HK-2 (cell line): Measurements from ENCODE around the gene ARAP1.

ENCODE experiments used
- DNase-seq: peaks from one replicate; pipeline ENCODE4 v3.0.0-alpha.2; 2018; ENCODE audit not compliant: unreplicated experiment

The ARAP1 gene

GRCh38 chr11:72685560-72686480 lies 66.4 kb downstream of the ARAP1 start:
- no peak for DNase-seq

- peak; percentile 64 for DNase-seq
Observed at GRCh38 chr11:72684236-72684912, 67.8 kb downstream of the ARAP1 start.

DNA sequence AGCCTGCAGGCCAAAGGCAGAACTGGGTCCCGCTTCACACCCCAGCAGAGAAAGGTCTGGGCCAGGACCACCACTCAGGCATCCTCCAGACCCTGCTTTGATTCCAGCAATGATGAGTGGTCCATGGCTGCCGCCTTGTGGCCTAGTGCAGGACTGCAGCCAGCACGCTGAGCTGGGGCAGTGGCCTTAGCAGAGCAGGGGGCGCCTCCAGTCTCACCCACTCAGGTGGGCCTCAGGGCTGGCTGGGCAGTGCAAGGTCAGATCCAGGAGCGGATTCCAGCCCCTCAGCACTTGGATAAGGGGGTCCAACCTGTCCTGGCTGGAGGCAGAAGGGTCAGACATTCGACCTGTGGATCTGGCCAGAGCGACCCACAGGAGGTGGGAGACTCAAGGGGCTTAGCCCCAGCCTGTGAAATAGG lies 68.4 kb downstream of the ARAP1 start:
- DNase-seq, result peak; percentile 51

DNA sequence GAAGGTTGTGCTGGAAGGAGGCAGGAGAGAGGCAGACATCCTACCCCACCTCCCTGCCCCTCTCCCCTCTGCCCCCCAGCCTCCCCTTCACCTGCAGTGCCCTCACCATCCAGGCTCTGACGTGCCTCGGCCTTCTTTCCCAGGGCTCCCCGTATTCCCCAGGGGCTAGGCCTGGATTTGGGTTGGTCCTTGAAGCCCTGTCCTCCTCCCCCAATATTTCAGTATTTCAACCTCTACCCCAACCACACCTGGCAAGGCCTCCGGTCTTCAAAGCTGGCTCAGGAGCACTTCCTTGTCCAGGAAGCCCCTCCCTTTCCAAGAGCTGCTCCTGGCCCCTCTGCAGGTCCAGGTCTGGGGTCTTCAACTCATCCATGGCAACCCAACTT lies 69.4 kb downstream of the ARAP1 start:
- no peak for DNase-seq

DNA sequence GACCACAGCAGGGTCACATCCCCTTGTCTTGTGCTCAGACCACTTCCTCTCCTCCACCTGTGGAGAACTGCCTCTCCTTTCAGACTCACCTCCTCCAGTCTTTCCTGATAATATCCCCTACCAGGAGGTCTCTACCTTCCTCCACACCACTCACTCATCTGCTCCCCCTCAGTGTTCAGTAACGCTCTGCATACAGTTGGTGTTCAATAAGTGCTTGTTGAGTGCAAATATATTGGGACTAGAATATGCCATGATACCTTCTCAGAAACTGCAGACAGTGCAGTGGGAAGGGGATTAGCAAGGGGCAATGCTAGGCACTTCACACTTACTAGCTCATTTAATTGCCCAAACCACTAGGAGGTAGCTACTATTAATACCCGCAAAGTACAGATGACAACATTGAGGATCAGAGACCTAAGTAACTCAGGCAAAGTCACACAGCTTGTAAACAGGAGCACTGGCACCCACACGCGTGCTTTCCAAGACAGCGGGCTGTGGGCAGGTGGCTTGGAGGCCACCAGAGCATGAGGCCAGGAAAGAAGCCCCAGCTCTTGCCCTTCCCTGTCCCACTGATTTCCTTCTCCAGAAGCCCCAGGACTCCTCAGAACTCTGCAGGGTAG lies 69.9 kb downstream of the ARAP1 start:
- no peak for DNase-seq

GRCh38 chr11:72681226-72682153 lies 70.7 kb downstream of the ARAP1 start:
- no peak for DNase-seq

- DNase-seq, result no peak
Observed at GRCh38 chr11:72680624-72681158, 71.5 kb downstream of the ARAP1 start.

- no peak for DNase-seq
Observed at GRCh38 chr11:72679869-72680268, 72.3 kb downstream of the ARAP1 start.

GRCh38 chr11:72678524-72678923 lies 73.7 kb downstream of the ARAP1 start:
- no peak for DNase-seq

GRCh38 chr11:72676861-72677341 lies 75.3 kb downstream of the ARAP1 start:
- peak; percentile 14 for DNase-seq

DNA sequence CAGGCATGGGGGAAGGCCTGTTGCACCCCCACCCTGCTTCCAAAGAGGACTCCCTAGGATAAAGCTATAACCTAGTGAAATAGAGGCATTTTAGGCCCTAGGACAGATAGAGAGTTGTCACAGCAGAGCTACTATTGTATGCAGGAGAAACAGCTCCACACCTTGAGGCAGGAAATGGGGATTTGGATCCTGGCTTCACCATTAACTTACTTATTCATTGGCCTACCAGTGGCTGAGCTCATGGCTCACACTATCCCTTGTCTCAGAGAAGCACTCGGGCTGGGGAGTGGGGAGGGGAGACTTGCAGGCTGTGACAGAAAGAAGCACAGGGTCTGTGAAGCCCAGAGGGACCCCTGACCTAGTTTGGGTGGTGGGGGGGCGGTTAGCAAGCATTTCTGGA lies 77.0 kb downstream of the ARAP1 start:
- DNase-seq, result no peak

DNA sequence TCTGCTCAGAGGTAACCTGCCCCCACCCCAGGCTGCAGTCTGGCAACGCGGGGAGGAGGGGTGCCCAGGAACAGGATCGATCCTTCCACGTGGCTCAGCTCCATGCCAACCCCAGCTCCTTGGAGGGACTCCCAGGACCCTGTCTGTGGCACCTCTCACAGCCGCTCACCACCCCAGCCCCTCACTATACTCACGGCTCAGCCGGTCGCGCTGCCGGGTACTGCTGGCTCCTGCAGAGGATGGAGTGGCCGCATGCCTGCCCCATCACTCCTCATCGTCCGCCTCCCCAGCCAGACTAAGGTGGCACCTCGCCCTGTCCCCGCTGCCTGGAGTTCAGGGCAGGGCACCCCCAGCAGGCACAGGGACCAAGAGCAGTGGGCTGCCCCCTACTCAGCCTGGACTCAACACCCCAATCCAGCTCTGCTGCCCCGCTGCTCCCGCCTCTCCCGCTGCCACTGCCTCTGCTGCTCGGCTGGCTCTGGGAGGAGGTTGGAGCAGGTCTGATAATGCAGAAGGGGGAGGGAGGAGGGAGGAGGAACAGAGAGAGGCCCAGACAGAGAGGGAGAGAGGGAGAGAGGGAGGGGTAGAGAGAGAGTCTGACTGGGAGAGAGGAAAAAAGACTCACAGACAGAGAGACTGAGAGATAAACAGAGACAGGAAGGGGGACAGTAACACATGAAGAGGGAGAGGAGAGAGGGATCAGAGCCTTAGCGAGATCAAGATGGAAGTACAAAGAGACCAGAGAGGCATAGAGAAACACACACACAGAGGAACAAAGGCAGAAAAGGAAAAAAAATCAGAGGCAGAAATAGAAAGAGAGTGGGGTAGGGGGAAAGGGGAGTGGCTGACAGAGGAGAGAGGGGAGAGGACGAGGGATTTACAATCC lies 78.0 kb downstream of the ARAP1 start, which contains the start of gene PDE2A:
PDE2A (minus strand) TSS at position 480 of the 886 bp plus-strand sequence; CDS start at position 265, 215 bp downstream.
- no peak for DNase-seq

- no peak for DNase-seq
Observed at GRCh38 chr11:72673284-72673942, 78.8 kb downstream of the ARAP1 start.

GRCh38 chr11:72672597-72673238 lies 79.5 kb downstream of the ARAP1 start:
- DNase-seq, result no peak

DNA sequence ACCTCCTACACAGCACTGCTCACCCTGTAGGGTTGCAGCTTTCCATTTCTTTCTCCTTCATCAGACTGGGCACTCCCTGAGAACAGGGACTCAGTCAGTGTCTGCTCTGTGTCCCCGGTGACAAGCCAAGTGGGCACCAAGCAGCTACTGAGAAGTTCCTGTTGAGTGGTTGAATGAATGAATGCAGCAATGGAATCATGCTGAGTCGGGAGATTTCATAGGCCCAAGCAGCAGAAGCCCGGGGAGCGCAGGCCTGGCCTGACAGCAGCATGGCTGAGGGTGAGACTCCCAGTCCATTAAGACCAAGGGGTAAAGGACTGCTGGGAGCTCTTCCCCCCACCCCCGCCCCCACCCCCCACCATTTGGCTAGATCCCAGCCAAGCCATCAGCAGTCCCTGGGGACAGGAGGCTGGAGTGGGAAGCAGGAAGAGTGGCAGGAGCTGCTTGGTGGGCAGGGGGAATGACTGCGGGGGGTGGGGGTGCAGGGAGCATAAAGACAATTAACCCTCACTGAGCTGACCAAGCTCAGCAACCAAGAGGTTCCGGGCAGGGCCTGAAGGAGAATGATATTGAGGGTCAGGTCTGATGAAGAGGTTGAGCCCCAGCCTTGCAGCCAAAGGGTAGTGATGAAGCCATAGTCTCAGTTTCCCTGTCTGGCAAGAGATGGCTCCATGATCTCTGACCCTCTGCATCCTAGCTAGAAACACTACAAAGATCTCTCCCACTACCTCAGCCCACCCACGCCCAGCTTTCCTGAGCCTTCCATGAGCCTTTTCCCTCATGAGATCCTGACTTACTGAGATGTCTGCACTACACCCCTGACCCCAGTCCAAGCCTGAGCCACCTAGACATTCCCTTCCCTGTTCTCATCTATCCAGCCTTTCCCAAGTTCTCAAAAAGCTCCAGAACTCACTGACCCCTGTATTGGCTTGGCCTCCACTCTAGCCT lies 80.8 kb downstream of the ARAP1 start:
- DNase-seq, result no peak

DNA sequence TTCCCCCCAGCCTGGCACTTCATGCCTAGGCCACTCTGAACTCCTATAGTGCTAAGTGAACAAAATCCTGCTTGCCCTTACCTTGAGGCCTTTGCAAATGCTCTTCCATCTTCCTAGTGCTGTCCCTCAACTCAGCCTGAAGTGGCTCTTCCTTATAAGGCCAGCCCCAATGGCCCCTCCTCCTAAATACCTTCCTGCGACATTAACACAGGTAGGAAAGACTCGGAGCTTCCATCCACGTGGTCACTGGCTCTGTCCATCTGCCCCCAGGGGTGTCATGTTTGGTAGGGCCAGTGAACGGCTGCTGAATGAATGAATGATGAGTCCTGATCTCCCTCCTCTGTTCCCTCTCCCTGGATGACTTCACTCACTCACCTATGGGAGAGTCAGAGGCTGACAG lies 82.2 kb downstream of the ARAP1 start:
- DNase-seq, result no peak

DNA sequence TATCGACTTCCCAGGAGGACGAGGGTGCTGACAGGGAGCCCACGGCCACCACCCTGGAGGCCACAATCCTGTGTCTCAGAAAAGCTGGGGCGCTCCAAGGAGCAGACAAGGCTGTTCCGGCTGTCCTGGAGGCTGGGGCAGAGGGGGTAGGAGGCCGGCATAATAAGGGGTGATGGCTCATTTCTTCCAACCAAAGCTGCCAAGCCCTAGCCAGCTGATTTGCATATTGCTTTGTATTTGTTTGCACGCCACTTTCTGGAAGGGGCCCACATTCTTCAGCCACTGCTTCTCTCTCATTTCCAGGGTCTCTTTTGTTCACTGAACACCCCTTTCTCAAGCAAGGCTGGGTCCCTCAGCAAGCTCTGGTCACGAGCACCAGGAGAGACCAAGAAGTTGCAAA lies 82.7 kb downstream of the ARAP1 start:
- no peak for DNase-seq
